GM23338 (cell line): Measurements from ENCODE around the gene DIAPH3. TPM values are rescaled to one million over a fixed set of nuclear protein-coding genes. Genes with fewer than 3 reads are reported as not detected.

ENCODE experiments used
- ATAC-seq: fragments of 200-7000 bp; cut with Tn5 transposase; 3 replicates; pipeline ENCODE4 v1.9.1; 2020
- DNase-seq: peaks from one replicate; pipeline ENCODE4 v3.0.0-alpha.2; 2015; ENCODE audit warnings: low spot score
- H2AFZ ChIP-seq: fragments of 200-600 bp; sonication (generic); 2 replicates; pipeline ENCODE4 v1.8.0; 2016; ENCODE audit warnings: antibody characterized with exemption, mild to moderate bottlenecking, moderate library complexity
- H3F3A ChIP-seq: fragments of 200-600 bp; sonication (generic); replicated peaks from 2 replicates; pipeline ENCODE4 v1.8.0; 2017; ENCODE audit warnings: antibody characterized with exemption, mixed run types, low read depth
- H3K27ac ChIP-seq: fragments of 200-600 bp; sonication (generic); 2 replicates; pipeline ENCODE4 v1.6.1; 2016; ENCODE audit warnings: low read depth
- H3K27me3 ChIP-seq: fragments of 200-600 bp; sonication (generic); 2 replicates; pipeline ENCODE4 v1.8.0; 2016; ENCODE audit warnings: mild to moderate bottlenecking, mixed run types, moderate library complexity; ENCODE audit not compliant: insufficient read depth
- H3K36me3 ChIP-seq: fragments of 200-600 bp; sonication (generic); 2 replicates; pipeline ENCODE4 v1.8.0; 2016; ENCODE audit warnings: mild to moderate bottlenecking; ENCODE audit not compliant: insufficient read depth
- H3K4me1 ChIP-seq: fragments of 200-600 bp; sonication (generic); 2 replicates; pipeline ENCODE4 v1.8.0; 2016; ENCODE audit warnings: mild to moderate bottlenecking, moderate library complexity; ENCODE audit not compliant: insufficient read depth
- H3K4me2 ChIP-seq: fragments of 200-600 bp; sonication (generic); 2 replicates; pipeline ENCODE4 v1.7.1; 2017; ENCODE audit warnings: mixed run types
- H3K4me3 ChIP-seq: fragments of 200-600 bp; sonication (generic); 2 replicates; pipeline ENCODE4 v1.6.1; 2016; ENCODE audit warnings: mixed run types
- H3K79me2 ChIP-seq: fragments of 200-600 bp; sonication (generic); replicated peaks from 2 replicates; pipeline ENCODE4 v1.8.0; 2017; ENCODE audit warnings: mild to moderate bottlenecking; ENCODE audit not compliant: insufficient read depth
- H3K9me2 ChIP-seq: fragments of 200-600 bp; sonication (generic); 2 replicates; pipeline ENCODE4 v1.8.0; 2017; ENCODE audit not compliant: insufficient read depth
- H4K20me1 ChIP-seq: fragments of 200-600 bp; sonication (generic); replicated peaks from 2 replicates; pipeline ENCODE4 v1.8.0; 2017; ENCODE audit warnings: mild to moderate bottlenecking; ENCODE audit not compliant: insufficient read depth
- H3K27ac Mint-ChIP-seq: 2 replicates; pipeline ENCODE4 v1.8.0; 2020; ENCODE audit warnings: inconsistent platforms, mild to moderate bottlenecking, moderate library complexity, mixed read lengths
- H3K27me3 Mint-ChIP-seq: 3 replicates; pipeline ENCODE4 v1.8.0; 2022; ENCODE audit warnings: low read depth, mild to moderate bottlenecking, moderate library complexity, mixed read lengths, inconsistent platforms; ENCODE audit not compliant: insufficient read depth, poor library complexity
- H3K36me3 Mint-ChIP-seq: 3 replicates; pipeline ENCODE4 v1.8.0; 2021; ENCODE audit warnings: low read depth, mild to moderate bottlenecking, inconsistent platforms, moderate library complexity, mixed read lengths
- H3K4me1 Mint-ChIP-seq: 3 replicates; pipeline ENCODE4 v1.8.0; 2020; ENCODE audit warnings: mild to moderate bottlenecking, inconsistent platforms, mixed read lengths
- H3K4me3 Mint-ChIP-seq: 3 replicates; pipeline ENCODE4 v1.8.0; 2021; ENCODE audit warnings: moderate library complexity, mild to moderate bottlenecking, inconsistent platforms, mixed read lengths
- H3K9me3 Mint-ChIP-seq: 3 replicates; pipeline ENCODE4 v1.8.0; 2020; ENCODE audit warnings: moderate library complexity, mild to moderate bottlenecking, inconsistent platforms, mixed read lengths
- CREB1 ChIP-seq: fragments of 250-450 bp; sonication (Bioruptor Pico); IDR thresholded peaks from 2 replicates; pipeline ENCODE4 v1.5.0; 2020; ENCODE audit warnings: low read depth, mild to moderate bottlenecking, moderate library complexity
- EZH2 ChIP-seq: fragments of 200-600 bp; sonication (generic); IDR thresholded peaks from one replicate; pipeline ENCODE4 v1.8.0; 2017; ENCODE audit warnings: antibody characterized with exemption, mild to moderate bottlenecking, low read depth; ENCODE audit not compliant: unreplicated experiment
- EZH2phosphoT487 ChIP-seq: fragments of 200-600 bp; sonication (generic); IDR thresholded peaks from one replicate; pipeline ENCODE4 v1.8.1; 2018; ENCODE audit warnings: antibody characterized with exemption; ENCODE audit not compliant: unreplicated experiment
- JUNB ChIP-seq: IDR thresholded peaks from one replicate; pipeline ENCODE4 v1.6.1; 2016; ENCODE audit warnings: antibody characterized with exemption; ENCODE audit not compliant: unreplicated experiment
- NANOG ChIP-seq: IDR thresholded peaks from 2 replicates; pipeline ENCODE4 v1.6.1; 2016; ENCODE audit warnings: antibody characterized with exemption, borderline replicate concordance
- POLR2AphosphoS5 ChIP-seq: IDR thresholded peaks from 2 replicates; pipeline ENCODE4 v1.6.1; 2016; ENCODE audit warnings: antibody characterized with exemption, low read depth
- STAT1 ChIP-seq: IDR thresholded peaks from one replicate; pipeline ENCODE4 v1.6.1; 2016; ENCODE audit warnings: antibody characterized with exemption; ENCODE audit not compliant: unreplicated experiment
- ZNF114 ChIP-seq: fragments of 250-450 bp; sonication (Bioruptor Pico); IDR thresholded peaks from 2 replicates; pipeline ENCODE4 v1.5.0; 2020; ENCODE audit warnings: mild to moderate bottlenecking, moderate library complexity
- ZNF331 ChIP-seq: fragments of 250-450 bp; sonication (Bioruptor Pico); IDR thresholded peaks from 2 replicates; pipeline ENCODE4 v1.5.0; 2020; ENCODE audit warnings: low read depth, mild to moderate bottlenecking, moderate library complexity
- polyA plus RNA-seq: library from polyadenylated mRNA; unstranded; fragments of >200 nt; fragmentation: Nextera tagmentation; extraction: Ambion mirVana; gene quantifications from 2 replicates; pipeline ENCODE4 v1.2.1, GENCODE V29; 2016
- total RNA-seq: library from RNA; depleted of rRNA; stranded (reverse); fragments of >200 nt; shearing (Covaris generic); gene quantifications from 2 replicates; pipeline ENCODE4 v1.2.3, GENCODE V29; 2014
- TF ChIP-seq, protein P1 (sequence below): fragments of 250-450 bp; sonication (Bioruptor Pico); IDR thresholded peaks from 2 replicates; pipeline ENCODE4 v1.5.0; 2020; ENCODE audit warnings: mild to moderate bottlenecking, moderate library complexity
- TF ChIP-seq, protein P2 (sequence below): IDR thresholded peaks from 2 replicates; pipeline ENCODE4 v1.6.1; 2016; ENCODE audit warnings: antibody characterized with exemption
- TF ChIP-seq, protein P3 (sequence below), 2 experiments: fragments of 200-600 bp in 1 of 2; sonication (generic) in 1 of 2; conservative IDR thresholded peaks; 2 replicates each; pipeline versions ENCODE4 v1.5.1 to v1.6.1; 2016 to 2017; ENCODE audit warnings: antibody characterized with exemption in 2 of 2, low read depth in 2 of 2, mild to moderate bottlenecking in 2 of 2, moderate library complexity in 1 of 2
- TF ChIP-seq, protein P4 (sequence below): IDR thresholded peaks from one replicate; pipeline ENCODE4 v1.6.1; 2018; ENCODE audit warnings: antibody characterized with exemption; ENCODE audit not compliant: unreplicated experiment

Gene DIAPH3
- total and polyA plus RNA-seq, 2 experiments from 2014 or later = 23.4 to 30.2 TPM

DNA sequence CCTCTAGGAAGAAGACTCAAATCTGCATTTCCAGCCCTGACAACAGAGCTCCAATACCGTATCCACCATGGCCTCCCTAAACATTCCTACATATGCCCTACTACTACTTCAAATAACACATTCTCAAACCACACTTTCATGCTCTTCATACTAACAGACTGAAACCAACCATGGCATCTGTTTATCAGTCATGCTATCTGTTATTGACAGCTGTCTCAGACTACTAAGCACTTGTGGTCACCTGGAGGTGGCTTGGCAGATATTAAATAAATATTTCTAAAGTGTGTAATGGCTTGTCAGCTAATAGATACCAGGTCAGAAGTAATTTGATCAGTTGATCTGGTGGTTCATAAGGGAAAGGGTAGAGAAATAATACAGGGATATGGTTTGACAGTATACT, 489.1 kb downstream of the DIAPH3 start:
- ATAC-seq = no peak
- H3K4me1 ChIP-seq = peaks cover 33% of the 10 kb centered on the region
- peaks cover 30% of the 10 kb centered on the region for H3K4me1 Mint-ChIP-seq
- peaks cover 5% of the 10 kb centered on the region; the same call in 2 of the 3 replicates for H3K36me3 Mint-ChIP-seq
- H3F3A ChIP-seq = no peaks in the 10 kb centered on the region
- no peaks in the 10 kb centered on the region for H3K9me2 ChIP-seq
- H2AFZ ChIP-seq = no peak overlapping the region
- DNase-seq = no peak
- no peak overlapping the region for H3K4me3 Mint-ChIP-seq
- H3K79me2 ChIP-seq = no peaks in the 10 kb centered on the region
- H3K27ac ChIP-seq = no peak overlapping the region
- no peaks in the 10 kb centered on the region for H3K36me3 ChIP-seq
- H3K27ac Mint-ChIP-seq = no peak overlapping the region; the same call in 1 of the 2 replicates
- H3K27me3 ChIP-seq = no peaks in the 10 kb centered on the region
- no peaks in the 10 kb centered on the region for H3K27me3 Mint-ChIP-seq
- TF ChIP-seq POLR2AphosphoS5 (no peak), ZNF331 (CRISPR knock-in tag) (no peak), JUNB (no peak), EZH2 (no peak), EZH2phosphoT487 (no peak), NANOG (no peak), CREB1 (no peak), ZNF114 (CRISPR knock-in tag) (no peak), STAT1 (no peak)
- TF ChIP-seq, protein P1, sequence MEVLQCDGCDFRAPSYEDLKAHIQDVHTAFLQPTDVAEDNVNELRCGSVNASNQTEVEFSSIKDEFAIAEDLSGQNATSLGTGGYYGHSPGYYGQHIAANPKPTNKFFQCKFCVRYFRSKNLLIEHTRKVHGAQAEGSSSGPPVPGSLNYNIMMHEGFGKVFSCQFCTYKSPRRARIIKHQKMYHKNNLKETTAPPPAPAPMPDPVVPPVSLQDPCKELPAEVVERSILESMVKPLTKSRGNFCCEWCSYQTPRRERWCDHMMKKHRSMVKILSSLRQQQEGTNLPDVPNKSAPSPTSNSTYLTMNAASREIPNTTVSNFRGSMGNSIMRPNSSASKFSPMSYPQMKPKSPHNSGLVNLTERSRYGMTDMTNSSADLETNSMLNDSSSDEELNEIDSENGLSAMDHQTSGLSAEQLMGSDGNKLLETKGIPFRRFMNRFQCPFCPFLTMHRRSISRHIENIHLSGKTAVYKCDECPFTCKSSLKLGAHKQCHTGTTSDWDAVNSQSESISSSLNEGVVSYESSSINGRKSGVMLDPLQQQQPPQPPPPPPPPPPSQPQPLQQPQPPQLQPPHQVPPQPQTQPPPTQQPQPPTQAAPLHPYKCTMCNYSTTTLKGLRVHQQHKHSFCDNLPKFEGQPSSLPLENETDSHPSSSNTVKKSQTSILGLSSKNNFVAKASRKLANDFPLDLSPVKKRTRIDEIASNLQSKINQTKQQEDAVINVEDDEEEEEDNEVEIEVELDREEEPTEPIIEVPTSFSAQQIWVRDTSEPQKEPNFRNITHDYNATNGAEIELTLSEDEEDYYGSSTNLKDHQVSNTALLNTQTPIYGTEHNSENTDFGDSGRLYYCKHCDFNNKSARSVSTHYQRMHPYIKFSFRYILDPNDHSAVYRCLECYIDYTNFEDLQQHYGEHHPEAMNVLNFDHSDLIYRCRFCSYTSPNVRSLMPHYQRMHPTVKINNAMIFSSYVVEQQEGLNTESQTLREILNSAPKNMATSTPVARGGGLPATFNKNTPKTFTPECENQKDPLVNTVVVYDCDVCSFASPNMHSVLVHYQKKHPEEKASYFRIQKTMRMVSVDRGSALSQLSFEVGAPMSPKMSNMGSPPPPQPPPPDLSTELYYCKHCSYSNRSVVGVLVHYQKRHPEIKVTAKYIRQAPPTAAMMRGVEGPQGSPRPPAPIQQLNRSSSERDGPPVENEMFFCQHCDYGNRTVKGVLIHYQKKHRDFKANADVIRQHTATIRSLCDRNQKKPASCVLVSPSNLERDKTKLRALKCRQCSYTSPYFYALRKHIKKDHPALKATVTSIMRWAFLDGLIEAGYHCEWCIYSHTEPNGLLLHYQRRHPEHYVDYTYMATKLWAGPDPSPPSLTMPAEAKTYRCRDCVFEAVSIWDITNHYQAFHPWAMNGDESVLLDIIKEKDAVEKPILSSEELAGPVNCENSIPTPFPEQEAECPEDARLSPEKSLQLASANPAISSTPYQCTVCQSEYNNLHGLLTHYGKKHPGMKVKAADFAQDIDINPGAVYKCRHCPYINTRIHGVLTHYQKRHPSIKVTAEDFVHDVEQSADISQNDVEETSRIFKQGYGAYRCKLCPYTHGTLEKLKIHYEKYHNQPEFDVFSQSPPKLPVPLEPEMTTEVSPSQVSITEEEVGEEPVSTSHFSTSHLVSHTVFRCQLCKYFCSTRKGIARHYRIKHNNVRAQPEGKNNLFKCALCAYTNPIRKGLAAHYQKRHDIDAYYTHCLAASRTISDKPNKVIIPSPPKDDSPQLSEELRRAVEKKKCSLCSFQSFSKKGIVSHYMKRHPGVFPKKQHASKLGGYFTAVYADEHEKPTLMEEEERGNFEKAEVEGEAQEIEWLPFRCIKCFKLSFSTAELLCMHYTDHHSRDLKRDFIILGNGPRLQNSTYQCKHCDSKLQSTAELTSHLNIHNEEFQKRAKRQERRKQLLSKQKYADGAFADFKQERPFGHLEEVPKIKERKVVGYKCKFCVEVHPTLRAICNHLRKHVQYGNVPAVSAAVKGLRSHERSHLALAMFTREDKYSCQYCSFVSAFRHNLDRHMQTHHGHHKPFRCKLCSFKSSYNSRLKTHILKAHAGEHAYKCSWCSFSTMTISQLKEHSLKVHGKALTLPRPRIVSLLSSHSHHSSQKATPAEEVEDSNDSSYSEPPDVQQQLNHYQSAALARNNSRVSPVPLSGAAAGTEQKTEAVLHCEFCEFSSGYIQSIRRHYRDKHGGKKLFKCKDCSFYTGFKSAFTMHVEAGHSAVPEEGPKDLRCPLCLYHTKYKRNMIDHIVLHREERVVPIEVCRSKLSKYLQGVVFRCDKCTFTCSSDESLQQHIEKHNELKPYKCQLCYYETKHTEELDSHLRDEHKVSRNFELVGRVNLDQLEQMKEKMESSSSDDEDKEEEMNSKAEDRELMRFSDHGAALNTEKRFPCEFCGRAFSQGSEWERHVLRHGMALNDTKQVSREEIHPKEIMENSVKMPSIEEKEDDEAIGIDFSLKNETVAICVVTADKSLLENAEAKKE (CRISPR knock-in tag) = no peak
- TF ChIP-seq, protein P2, sequence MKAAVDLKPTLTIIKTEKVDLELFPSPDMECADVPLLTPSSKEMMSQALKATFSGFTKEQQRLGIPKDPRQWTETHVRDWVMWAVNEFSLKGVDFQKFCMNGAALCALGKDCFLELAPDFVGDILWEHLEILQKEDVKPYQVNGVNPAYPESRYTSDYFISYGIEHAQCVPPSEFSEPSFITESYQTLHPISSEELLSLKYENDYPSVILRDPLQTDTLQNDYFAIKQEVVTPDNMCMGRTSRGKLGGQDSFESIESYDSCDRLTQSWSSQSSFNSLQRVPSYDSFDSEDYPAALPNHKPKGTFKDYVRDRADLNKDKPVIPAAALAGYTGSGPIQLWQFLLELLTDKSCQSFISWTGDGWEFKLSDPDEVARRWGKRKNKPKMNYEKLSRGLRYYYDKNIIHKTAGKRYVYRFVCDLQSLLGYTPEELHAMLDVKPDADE = no peak
- TF ChIP-seq, protein P3, sequence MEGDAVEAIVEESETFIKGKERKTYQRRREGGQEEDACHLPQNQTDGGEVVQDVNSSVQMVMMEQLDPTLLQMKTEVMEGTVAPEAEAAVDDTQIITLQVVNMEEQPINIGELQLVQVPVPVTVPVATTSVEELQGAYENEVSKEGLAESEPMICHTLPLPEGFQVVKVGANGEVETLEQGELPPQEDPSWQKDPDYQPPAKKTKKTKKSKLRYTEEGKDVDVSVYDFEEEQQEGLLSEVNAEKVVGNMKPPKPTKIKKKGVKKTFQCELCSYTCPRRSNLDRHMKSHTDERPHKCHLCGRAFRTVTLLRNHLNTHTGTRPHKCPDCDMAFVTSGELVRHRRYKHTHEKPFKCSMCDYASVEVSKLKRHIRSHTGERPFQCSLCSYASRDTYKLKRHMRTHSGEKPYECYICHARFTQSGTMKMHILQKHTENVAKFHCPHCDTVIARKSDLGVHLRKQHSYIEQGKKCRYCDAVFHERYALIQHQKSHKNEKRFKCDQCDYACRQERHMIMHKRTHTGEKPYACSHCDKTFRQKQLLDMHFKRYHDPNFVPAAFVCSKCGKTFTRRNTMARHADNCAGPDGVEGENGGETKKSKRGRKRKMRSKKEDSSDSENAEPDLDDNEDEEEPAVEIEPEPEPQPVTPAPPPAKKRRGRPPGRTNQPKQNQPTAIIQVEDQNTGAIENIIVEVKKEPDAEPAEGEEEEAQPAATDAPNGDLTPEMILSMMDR (conservative IDR thresholded peaks at IDR 0.05; ENCODE audit: low read depth in 2 of 2) = no peak
- TF ChIP-seq, protein P4, sequence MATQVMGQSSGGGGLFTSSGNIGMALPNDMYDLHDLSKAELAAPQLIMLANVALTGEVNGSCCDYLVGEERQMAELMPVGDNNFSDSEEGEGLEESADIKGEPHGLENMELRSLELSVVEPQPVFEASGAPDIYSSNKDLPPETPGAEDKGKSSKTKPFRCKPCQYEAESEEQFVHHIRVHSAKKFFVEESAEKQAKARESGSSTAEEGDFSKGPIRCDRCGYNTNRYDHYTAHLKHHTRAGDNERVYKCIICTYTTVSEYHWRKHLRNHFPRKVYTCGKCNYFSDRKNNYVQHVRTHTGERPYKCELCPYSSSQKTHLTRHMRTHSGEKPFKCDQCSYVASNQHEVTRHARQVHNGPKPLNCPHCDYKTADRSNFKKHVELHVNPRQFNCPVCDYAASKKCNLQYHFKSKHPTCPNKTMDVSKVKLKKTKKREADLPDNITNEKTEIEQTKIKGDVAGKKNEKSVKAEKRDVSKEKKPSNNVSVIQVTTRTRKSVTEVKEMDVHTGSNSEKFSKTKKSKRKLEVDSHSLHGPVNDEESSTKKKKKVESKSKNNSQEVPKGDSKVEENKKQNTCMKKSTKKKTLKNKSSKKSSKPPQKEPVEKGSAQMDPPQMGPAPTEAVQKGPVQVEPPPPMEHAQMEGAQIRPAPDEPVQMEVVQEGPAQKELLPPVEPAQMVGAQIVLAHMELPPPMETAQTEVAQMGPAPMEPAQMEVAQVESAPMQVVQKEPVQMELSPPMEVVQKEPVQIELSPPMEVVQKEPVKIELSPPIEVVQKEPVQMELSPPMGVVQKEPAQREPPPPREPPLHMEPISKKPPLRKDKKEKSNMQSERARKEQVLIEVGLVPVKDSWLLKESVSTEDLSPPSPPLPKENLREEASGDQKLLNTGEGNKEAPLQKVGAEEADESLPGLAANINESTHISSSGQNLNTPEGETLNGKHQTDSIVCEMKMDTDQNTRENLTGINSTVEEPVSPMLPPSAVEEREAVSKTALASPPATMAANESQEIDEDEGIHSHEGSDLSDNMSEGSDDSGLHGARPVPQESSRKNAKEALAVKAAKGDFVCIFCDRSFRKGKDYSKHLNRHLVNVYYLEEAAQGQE = no peak
- no peak overlapping the region for H3K4me3 ChIP-seq
- no peaks in the 10 kb centered on the region for H4K20me1 ChIP-seq
- no peak overlapping the region for H3K4me2 ChIP-seq
- no peaks in the 10 kb centered on the region; the same call in 2 of the 3 replicates for H3K9me3 Mint-ChIP-seq
